Measurements from ENCODE around the gene SLC44A3.
"Not testable (repeated sequence)": the region's sequence is repeated elsewhere in the genome, so short reads cannot be mapped to it uniquely, and the experiment has no call there.

Gene SLC44A3

DNA sequence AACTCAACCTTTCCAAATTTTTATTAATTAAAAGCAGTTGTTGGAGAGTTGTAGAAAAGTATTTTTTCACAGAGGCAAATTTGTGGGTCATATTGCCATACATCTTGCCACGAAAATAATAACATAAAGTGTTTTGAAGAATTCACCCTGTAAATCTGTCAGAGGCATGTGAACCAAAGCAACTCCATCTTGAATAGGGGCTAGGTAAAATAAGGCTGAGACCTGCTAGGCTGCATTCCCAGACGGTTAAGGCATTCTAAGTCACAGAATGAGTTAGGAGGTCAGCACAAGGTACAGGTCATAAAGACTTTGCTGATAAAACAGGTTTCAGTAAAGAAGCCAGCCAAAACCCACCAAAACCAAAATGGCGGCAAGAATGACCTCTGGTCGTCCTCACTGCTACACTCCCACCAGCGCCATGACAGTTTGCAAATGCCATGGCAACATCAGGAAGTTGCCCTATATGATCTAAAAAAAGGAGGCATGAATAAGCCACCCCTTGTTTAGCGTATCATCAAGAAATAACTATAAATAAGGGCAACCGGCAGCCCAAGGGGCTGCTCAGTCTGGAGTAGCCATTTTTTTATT, 111.2 kb downstream of the SLC44A3 start:
- no peak overlapping the region for H3K4me3 ChIP-seq (ENCODE audit: low read length)
- DNase-seq (ENCODE audit: low read depth) = no peak
- TF ChIP-seq CTCF (IDR thresholded peaks at IDR 0.05; ENCODE audit: insufficient read depth, low read depth, low read length, missing control alignments) = no peak

- no peak for DNase-seq (ENCODE audit: low read depth)
- no peak for TF ChIP-seq CTCF (IDR thresholded peaks at IDR 0.05; ENCODE audit: insufficient read depth, low read depth, low read length, missing control alignments)
- no peak overlapping the region for H3K4me3 ChIP-seq (ENCODE audit: low read length)
Measured at GRCh38 chr1:94934551-94934950, 114.4 kb downstream of the SLC44A3 start.

GRCh38 chr1:94935034-94935433, 114.9 kb downstream of the SLC44A3 start:
- no peak for DNase-seq (ENCODE audit: low read depth)
- no peak for TF ChIP-seq CTCF (IDR thresholded peaks at IDR 0.05; ENCODE audit: insufficient read depth, low read depth, low read length, missing control alignments)
- no peak overlapping the region for H3K4me3 ChIP-seq (ENCODE audit: low read length)

GRCh38 chr1:94935476-94935875, 115.3 kb downstream of the SLC44A3 start:
- TF ChIP-seq CTCF (IDR thresholded peaks at IDR 0.05; ENCODE audit: insufficient read depth, low read depth, low read length, missing control alignments) = no peak
- DNase-seq (ENCODE audit: low read depth) = no peak
- no peak overlapping the region for H3K4me3 ChIP-seq (ENCODE audit: low read length)

DNA sequence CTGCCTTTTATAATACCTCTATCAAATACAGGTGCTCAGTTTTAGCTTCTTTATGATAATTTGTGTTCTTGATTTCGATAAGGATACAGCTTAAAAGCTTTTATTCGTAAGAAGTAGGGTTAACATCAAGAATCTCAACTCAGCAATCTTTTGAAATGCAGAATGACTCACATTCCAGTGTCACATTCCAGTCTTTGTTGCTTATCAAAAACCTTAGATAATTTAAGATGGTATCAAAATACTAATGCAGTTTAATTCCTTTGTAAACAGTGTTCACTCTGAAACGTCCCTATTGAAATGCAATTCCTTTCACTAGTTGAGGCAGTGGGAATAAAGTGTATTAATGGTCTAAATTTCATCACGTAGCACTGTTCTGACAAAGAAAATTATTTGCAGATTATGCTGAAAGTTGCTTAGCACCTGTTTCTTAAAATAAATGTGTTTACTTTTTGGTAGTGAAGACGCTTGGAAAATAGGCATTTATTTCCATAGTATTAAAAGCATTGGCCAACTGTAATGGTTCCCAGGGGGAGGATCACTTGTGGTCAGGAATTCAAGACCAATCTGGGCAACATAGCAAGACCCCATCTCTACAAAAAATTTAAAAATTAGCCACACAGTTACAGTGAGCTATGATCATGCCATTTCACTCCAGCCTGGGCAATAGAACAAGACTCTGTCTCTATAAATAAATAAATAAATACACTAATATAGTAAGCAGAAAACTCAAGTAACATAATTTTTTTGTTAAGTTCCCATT, 116.9 kb downstream of the SLC44A3 start:
- TF ChIP-seq CTCF (IDR thresholded peaks at IDR 0.05; ENCODE audit: insufficient read depth, low read depth, low read length, missing control alignments) = no peak
- H3K4me3 ChIP-seq (ENCODE audit: low read length) = no peak overlapping the region
- DNase-seq (ENCODE audit: low read depth) = peak; percentile 34

DNA sequence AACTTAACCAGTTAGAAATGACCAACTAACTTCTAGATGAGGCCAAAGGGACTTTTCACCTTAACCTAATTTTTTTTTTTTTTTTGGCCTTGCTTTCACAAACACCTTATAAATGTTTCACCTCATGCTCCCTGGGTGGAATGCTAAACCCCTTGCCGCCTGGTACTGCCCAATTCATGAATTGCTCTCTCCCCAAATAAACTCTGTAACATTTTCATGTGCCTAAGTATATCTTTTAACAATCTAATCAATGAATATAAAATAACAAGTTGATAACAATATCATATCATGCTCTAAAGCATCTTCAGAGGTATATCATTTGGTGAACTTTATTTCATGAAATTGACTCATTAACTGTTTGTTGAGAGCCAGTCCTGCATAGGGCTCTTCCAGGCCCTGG, 117.7 kb downstream of the SLC44A3 start:
- no peak for TF ChIP-seq CTCF (IDR thresholded peaks at IDR 0.05; ENCODE audit: insufficient read depth, low read depth, low read length, missing control alignments)
- DNase-seq (ENCODE audit: low read depth) = no peak
- H3K4me3 ChIP-seq (ENCODE audit: low read length) = no peak overlapping the region

DNA sequence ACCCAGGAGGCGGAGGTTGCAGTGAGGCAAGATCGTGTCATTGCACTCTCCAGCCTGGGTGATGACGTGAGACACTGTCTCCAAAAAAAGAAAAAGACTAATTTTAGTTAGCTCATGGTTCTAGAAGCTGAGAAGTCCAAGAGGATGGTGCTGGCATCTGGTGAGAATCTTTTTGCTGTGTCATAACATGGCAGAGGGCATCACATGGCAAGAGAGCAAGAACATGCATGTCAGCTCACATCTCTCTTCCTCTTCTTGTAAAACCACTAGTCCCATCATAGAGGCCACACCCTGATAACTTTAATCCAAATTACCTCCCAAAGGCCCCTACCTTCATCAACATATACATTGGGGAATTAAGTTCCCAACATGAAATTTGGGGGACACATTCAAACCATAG, 120.6 kb downstream of the SLC44A3 start:
- no peak overlapping the region for H3K4me3 ChIP-seq (ENCODE audit: low read length)
- TF ChIP-seq CTCF (IDR thresholded peaks at IDR 0.05; ENCODE audit: insufficient read depth, low read depth, low read length, missing control alignments) = no peak
- DNase-seq (ENCODE audit: low read depth) = peak; percentile 41

- H3K4me3 ChIP-seq (ENCODE audit: low read length) = not testable (repeated sequence)
Measured at GRCh38 chr1:94941480-94941879, 121.3 kb downstream of the SLC44A3 start.

More at GRCh38 chr1:94941480-94941879, 121.3 kb downstream of the SLC44A3 start:
- DNase-seq (ENCODE audit: low read depth) = not testable (repeated sequence)

Measured in epithelial cell of esophagus (primary cell).